GM19438 (cell line): ENCODE results near the gene ABCA6.
"Not testable (repeated sequence)": the region's sequence is repeated elsewhere in the genome, so short reads cannot be mapped to it uniquely, and the experiment has no call there.

ENCODE experiments used
- ATAC-seq: cut with Tn5 transposase; IDR thresholded peaks from one replicate; pipeline ENCODE4 v1.9.1; 2021; ENCODE audit warnings: low read depth; ENCODE audit not compliant: unreplicated experiment

ABCA6 gene

GRCh38 chr17:69073392-69073791 lies 68.3 kb downstream of the ABCA6 start:
- ATAC-seq: not testable (repeated sequence)

- ATAC-seq: not testable (repeated sequence)
Observed at GRCh38 chr17:69072803-69073256, 68.9 kb downstream of the ABCA6 start.

GRCh38 chr17:69071233-69071586 lies 70.5 kb downstream of the ABCA6 start:
- ATAC-seq: not testable (repeated sequence)

GRCh38 chr17:69070378-69071232 lies 71.1 kb downstream of the ABCA6 start:
- not testable (repeated sequence) for ATAC-seq

GRCh38 chr17:69069226-69069750 lies 72.4 kb downstream of the ABCA6 start:
- no peak for ATAC-seq

- ATAC-seq: no peak
Observed at GRCh38 chr17:69067274-69068047, 74.2 kb downstream of the ABCA6 start.

GRCh38 chr17:69066482-69066881 lies 75.2 kb downstream of the ABCA6 start:
- ATAC-seq: no peak

- no peak for ATAC-seq
Observed at GRCh38 chr17:69065113-69065512, 76.6 kb downstream of the ABCA6 start.

GRCh38 chr17:69064476-69064875 lies 77.2 kb downstream of the ABCA6 start:
- ATAC-seq: no peak

- ATAC-seq: no peak
Observed at GRCh38 chr17:69064001-69064400, 77.7 kb downstream of the ABCA6 start.

- ATAC-seq: no peak
Observed at GRCh38 chr17:69062860-69063581, 78.7 kb downstream of the ABCA6 start.

- no peak for ATAC-seq
Observed at GRCh38 chr17:69061721-69062556, 79.8 kb downstream of the ABCA6 start.

GRCh38 chr17:69060822-69061221 lies 80.9 kb downstream of the ABCA6 start, which contains the start of gene ABCA9:
Gene ABCA9 (minus strand): TSS chr17:69060927. CDS start chr17:69051126, 9,801 bp downstream.
- no peak for ATAC-seq

GRCh38 chr17:69059458-69060175 lies 82.1 kb downstream of the ABCA6 start:
- no peak for ATAC-seq

- ATAC-seq: no peak
Observed at GRCh38 chr17:69058165-69058564, 83.5 kb downstream of the ABCA6 start.

GRCh38 chr17:69057280-69057679 lies 84.4 kb downstream of the ABCA6 start:
- no peak for ATAC-seq

- ATAC-seq: no peak
Observed at GRCh38 chr17:69056179-69056823, 85.4 kb downstream of the ABCA6 start.

- ATAC-seq: no peak
Observed at GRCh38 chr17:69055334-69055733, 86.4 kb downstream of the ABCA6 start.
